Hypothalamus (tissue), 51 donors: ENCODE data around the gene COL17A1.

ENCODE experiments used
- DNase-seq, 51 donors: peaks; one replicate each; lab custom pipeline; 2025; lab: John Stamatoyannopoulos, UW

The COL17A1 gene

DNA sequence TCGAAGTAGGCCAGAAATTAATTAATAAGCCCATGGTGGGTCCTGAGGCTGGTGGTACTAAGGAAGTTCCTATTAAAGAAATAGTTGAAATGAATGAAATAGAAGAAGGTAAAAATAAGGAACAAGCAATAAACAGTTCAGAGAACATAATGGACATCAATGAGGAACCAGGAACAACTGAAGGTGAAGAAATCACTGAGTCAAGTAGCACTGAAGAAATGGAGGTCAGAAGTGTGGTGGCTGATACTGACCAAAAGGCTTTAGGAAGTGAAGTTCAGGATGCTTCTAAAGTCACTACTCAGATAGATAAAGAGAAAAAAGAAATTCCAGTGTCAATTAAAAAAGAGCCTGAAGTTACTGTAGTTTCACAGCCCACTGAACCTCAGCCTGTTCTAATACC lies 82.8 kb downstream of the COL17A1 start:
- no peak for DNase-seq

DNA sequence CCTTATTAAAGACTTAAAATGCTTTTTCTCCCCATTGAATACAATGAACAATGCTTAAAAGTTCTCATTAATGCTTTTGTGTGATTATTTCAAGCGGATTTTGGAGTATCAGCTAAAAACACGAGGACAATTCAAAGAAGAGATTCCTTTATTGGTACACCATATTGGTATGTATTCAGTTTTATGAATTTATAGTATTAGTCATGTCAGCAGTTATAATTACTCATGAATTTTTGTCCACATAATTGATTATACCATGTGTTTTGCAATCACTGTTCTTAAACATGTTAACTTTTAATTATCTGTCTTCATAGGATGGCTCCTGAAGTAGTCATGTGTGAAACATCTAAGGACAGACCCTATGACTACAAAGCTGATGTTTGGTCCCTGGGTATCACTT lies 86.9 kb downstream of the COL17A1 start:
- no peak for DNase-seq

- DNase-seq, result no peak
Observed at GRCh38 chr10:103995134-103995533, 90.5 kb downstream of the COL17A1 start.

- no peak for DNase-seq
Observed at GRCh38 chr10:103991393-103992128, 94.1 kb downstream of the COL17A1 start.

GRCh38 chr10:103990531-103990930 lies 95.1 kb downstream of the COL17A1 start:
- no peak for DNase-seq

DNA sequence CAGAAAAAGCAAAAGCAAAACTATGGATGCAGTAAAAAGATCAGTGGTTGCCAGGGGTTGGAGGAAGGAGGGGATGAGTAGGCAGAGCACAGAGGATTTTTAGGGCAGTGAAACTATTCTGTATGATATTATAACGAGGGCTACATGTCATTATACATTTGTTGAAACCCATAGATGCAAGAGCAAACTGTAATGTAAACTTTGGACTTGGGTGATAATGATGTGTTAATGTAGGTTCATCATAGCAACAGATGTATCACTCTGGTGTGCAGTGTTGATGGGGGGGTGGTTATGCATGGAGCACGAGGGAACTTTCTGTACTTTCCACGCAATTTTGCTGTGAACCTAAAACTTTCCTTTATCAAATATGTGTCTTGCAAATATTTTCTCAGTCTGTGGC lies 95.6 kb downstream of the COL17A1 start:
- DNase-seq, result no peak

DNA sequence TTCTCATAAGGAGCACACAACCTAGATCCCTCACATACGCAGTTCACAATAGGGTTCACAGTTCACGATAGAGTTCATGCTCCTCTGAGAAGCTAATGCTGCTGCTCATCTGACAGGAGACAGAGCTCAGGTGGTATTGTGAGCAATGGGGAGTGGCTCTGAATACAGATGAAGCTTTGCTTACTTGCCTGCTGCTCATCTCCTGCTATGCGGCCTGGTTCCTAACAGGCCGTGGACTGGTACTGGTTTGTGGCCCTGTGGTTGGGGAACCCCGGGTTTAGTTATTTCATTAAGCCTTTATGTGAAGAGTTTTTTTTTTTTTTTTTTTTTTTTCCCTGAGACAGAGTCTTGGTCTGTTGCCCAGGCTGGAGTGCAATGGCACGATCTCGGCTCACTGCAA lies 99.3 kb downstream of the COL17A1 start:
- DNase-seq, result no peak

GRCh38 chr10:103985726-103986125 lies 100.0 kb downstream of the COL17A1 start:
- DNase-seq, result no peak

GRCh38 chr10:103983367-103983911 lies 102.2 kb downstream of the COL17A1 start:
- DNase-seq, result no peak

DNA sequence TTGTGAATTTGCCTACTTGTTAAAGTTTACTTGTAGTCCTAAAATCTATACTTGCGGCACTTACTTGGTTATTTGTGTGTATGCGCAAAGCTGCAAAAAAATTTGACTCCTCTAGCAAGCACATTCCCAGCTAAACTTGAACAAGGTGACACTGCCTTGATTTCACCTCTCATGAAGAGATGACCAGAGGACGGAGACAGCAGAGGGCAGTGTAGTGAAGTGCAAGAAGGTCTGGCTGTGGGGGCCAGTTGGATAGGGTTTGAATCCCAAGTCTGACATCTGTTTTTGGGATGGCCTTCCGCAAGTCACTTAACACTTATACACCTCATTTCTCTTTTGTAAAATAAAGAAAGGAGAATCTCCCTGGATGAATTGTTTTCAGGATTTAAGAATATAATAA lies 103.0 kb downstream of the COL17A1 start:
- peak in 8 of 51 donors; percentile 5 to 41 (median 12) for DNase-seq
